AML-193 (cell line): ENCODE measurements around the gene PNPLA1.
A peak's percentile ranks its signal among the peaks of the same experiment; 100 is the strongest.

Experiments used
- DNase-seq, 2 experiments: peaks; one replicate each; lab custom pipeline; 2025; lab: John Stamatoyannopoulos, UW

PNPLA1 gene

GRCh38 chr6:36246506-36247268 is 23.2 kb upstream of the PNPLA1 start:
- peak; percentile 9 to 12 for DNase-seq

- no peak for DNase-seq
Observed at GRCh38 chr6:36247693-36248092, 22.2 kb upstream of the PNPLA1 start.

- DNase-seq, result no peak
Observed at GRCh38 chr6:36248980-36249379, 20.9 kb upstream of the PNPLA1 start.

GRCh38 chr6:36249536-36249935 is 20.3 kb upstream of the PNPLA1 start:
- DNase-seq, result no peak

GRCh38 chr6:36252005-36252404 is 17.9 kb upstream of the PNPLA1 start:
- DNase-seq, result no peak

GRCh38 chr6:36263390-36264000 is 6.4 kb upstream of the PNPLA1 start:
- DNase-seq, result no peak

- no peak for DNase-seq
Observed at GRCh38 chr6:36265744-36266143, 4.1 kb upstream of the PNPLA1 start.

GRCh38 chr6:36266913-36267644 is 2.8 kb upstream of the PNPLA1 start:
- DNase-seq, result no peak

GRCh38 chr6:36267731-36268477 is 2.0 kb upstream of the PNPLA1 start:
- no peak for DNase-seq

- DNase-seq, result no peak
Observed at GRCh38 chr6:36268478-36269275, 1.2 kb upstream of the PNPLA1 start.

GRCh38 chr6:36272234-36272633 is 2.4 kb downstream of the PNPLA1 start:
- no peak for DNase-seq

GRCh38 chr6:36273067-36273466 is 3.2 kb downstream of the PNPLA1 start:
- DNase-seq, result no peak

- DNase-seq, result no peak
Observed at GRCh38 chr6:36273802-36274514, 4.1 kb downstream of the PNPLA1 start.

GRCh38 chr6:36276581-36277536 is 7.0 kb downstream of the PNPLA1 start:
- DNase-seq, result no peak

- peak; percentile 29 to 30 for DNase-seq
Observed at GRCh38 chr6:36277946-36278470, 8.1 kb downstream of the PNPLA1 start.

GRCh38 chr6:36280467-36280866 is 10.6 kb downstream of the PNPLA1 start:
- DNase-seq, result no peak

GRCh38 chr6:36280983-36281382 is 11.1 kb downstream of the PNPLA1 start:
- DNase-seq, result no peak

- DNase-seq, result no peak
Observed at GRCh38 chr6:36283608-36284007, 13.7 kb downstream of the PNPLA1 start.

GRCh38 chr6:36284359-36284758 is 14.5 kb downstream of the PNPLA1 start:
- DNase-seq, result no peak
